NCI-H345 treated with DMSO at 0.1 percent for 48 hours (cell line): Measurements from ENCODE around the gene PIP5K1C.

Source experiments
- DNase-seq: peaks from one replicate; lab custom pipeline; 2025; ENCODE audit not compliant: unreplicated experiment; lab: John Stamatoyannopoulos, UW

Gene PIP5K1C

DNA sequence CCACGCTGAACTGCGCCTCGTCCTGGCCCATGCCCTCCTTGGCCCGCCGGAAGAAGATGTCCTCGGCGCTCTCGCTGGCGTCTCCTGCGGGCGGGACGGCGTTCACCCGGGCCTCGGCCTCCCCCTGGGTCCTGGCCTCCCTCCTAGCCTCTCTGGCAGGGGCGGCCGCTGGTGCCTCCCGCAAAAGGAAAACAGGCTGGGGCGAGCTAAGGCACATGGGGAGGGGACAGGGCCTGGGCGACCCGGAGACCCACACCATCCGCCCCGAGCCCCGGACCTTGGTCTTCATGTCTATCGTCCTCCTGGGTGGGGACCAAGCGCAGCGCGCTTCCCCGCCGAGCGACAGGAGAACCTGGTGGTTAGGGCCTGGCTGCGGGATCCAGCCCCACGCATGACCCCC lies 87.9 kb downstream of the PIP5K1C start:
- DNase-seq, result no peak

DNA sequence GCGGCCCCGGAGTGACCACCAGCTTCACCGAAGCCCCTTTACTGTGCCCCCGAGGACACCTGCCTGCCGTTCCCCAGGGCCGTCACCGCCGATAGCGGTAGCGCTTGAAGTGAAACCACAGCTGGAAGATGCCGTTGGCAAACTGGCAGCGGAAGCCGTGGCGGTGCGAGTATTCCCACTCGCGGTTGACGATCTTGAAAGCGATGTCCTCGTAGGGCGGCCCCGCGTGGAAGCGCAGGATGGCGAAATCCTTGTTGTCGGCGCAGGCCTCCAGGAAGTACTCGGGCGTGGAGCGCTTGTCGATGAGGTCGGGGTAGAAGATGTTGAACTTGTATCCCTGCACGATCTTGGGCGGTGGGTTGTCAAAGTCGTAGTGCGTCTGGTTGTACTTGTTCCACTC lies 88.4 kb downstream of the PIP5K1C start:
- DNase-seq, result no peak

DNA sequence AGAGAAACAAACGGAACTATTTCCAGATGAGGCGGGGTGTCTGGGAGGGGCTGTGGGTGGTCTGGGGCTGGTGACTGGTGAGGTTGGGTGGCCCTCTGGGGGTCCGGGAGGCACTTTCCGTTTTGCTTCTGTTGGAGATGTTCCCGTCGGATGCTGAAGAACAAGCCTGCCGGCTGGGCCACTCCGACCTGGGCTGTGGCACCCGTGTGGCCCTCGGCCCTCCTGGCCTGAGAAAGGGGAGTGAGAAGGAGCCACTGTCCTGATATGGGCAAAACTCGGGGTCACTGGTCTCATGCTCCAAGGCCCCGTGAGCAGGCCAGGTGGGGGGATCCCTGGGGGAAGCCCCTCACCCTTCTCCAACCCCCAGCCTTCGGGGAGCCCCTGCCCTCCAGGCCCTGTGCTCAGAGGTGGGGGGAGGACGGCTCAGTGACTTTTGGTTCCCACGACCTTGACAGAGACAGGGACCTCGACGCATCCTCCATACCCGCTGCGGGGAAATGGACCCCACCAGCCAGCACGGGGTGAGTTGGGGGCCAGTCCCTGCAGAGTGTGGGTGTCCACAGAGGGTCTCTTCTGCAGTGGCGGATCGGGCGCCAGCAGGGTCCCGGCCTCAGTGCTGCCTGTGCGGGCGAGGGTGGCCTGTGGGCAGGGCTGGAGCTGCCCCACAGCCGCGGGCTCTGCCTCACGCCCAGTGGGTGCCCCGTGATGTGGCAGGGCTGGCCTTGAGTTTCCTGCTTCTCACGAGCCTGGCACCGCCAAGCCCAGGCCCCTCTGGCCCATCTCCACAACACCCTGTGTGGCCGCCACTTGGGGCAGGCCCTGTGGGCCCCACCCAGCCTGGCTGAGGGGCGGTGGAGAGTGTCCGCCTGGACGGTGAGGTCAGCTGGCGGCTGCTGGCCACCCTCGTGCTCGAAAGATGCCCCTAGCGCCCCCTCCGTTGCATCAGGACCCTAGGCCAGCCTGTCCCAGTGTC lies 89.2 kb downstream of the PIP5K1C start:
- DNase-seq, result no peak

DNA sequence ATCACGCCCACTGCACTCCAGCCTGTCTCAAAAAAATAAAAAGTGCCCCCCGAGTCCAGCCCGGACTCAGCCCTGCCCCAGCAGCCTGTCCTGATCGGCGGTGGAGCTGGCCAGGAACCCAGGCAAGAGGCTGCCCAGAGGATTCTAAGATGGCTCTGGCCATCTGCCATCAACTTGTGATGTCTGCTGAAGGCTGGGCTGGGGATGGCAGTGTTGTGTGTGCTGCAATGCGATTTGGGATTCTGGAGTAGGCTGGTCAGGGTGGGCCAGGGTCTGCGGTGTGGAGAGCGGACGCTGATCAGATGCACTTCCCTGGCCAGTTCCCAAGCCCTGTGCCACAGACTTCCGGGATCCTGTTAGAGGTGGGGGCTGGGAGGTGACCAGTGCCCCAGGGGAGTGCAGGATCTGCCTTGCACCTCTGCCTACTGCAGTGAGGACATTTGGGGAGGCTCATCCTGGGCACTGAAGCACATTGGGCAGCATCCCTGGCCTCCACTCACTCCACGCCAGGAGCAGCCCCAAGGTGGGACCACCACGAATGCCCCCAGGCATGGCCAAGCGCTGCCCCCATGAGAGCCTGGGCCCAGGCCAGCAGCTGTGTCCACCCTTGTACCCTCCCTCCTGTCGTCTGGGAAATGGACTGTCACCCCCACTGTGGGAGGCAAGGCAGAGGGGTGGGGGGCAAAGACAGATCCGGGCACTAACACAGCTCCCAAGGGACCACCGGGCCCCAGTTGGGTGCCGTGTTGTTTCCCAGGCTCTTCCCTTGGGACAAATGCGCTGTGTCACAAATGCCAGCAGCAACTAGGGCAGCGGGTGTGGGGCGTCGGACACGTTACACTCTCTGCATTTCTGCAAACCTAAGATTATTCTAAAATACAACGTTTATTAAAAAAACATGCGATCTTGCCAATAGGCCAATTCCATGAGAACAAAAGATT lies 90.2 kb downstream of the PIP5K1C start:
- no peak for DNase-seq

DNA sequence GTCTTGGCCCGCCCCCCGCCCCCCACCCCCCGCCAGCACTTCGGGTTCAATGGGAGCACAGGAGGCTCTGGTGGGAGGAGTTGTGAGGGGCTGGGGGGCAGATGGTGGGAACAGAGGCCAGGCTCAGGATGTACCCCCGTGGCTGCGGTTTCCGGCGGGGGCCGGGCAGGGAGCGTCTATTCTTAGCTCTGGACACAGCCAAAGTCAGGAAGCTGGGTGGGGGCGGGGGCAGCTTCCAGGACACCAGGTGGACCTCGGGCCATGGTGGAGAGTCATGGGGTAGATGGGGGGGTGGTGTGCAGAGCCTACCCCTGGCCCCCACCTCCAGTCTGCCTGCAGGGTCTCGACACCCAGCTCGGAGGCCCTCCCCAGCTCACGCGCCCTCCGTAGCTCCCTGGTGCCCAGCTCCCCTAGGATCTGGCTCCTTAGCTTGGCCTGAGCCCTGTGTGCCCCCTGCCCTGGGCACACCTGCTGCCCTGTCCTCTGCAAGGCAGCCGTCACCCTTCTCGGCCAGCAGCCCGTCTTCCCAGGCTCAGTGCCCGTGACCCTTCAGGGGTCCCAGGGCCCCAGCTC lies 91.4 kb downstream of the PIP5K1C start:
- DNase-seq, result no peak

DNA sequence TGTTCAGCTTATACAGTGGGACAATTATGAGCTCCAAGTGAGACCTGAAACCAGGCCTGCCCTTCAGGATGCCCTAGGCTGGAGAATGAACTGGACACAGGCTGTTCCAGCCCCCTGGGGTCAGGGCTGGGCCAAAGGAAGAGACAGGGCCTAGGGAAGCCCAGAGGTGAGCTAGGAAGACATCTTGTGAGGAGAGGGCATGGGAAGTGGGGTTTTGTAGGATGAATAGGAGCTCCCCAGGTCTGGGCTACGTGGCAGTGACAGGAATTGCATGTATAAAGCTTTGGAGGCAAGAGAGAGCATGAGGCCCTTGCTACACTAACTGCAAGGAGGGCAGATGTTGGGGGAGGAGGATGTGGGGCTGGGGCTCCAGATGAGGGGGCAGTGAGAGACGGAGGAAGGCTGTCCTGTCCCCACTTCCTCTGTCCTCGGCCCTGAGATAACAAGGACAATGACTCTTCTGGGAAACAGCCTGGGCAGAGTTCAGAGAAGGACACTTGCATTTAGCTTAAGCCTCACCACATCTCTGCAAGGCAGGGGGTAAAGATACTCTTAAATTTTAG lies 92.1 kb downstream of the PIP5K1C start:
- DNase-seq, result no peak

DNA sequence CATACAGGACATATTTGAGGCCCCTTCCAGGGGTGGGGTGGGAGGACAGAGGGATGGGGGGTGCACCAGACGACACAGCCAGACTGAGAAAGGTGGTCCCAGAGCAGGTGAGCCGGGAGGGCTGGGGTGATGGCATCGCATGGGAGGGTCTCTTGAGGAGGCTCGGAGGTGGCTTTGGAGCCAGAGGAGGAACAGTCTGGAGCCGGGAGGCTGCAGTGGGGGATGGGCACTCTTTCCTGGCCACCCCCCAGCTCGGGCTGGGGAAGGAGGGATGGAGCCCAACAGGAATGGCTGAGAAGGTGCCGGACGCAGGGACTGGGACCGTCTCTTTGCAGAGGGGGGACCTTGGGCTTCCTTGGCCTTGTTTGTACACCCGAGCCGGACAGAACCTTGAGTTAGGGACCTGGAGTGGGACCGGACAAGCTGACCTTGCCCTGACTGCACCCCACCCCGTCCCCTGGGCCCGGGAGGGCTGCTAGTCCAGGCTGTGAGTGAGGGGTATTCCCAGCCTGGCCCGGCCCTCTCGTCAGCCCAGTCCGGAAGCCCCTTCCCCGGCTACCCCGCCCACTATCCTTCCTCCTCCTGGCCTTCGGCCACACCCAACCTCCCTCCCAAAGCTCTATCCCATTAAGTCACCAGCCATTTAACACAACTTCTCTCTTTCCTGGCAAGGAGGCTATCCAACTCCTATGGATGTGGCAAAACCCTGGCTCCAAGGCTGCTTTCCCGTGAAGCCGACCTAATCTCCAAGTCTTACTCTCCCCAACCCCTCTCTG lies 92.8 kb downstream of the PIP5K1C start:
- DNase-seq, result no peak

DNA sequence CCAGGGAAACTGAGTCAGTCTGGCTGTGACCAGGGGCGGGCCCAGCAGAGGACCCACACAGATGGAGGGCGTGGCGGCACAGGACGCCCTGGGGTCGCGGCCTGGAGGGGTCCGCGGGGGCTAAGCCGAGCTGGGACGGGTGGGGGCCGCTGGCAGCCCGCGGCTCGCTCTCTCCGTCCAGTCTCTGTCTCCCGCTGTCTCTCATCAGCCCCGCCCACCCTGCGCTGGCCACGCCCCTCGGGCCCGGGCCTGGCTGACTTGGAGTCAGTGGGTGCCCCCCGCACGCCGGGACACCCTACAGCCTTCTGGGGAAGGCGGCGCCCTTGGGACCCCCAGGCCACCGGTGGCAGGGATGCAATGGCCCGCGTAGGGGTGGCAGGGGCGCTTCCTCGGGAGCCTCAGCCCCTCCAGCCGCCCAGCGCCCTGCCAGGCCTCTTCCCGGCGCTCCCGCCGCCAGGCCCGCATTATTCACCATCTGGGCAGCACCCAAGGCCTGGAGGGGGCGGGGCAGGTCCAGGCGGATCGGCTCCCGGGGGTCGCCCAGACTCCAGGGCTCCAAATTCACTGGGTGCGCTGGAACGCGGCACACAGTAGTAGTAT lies 93.5 kb downstream of the PIP5K1C start, which contains the start of gene TBXA2R:
TBXA2R (minus strand) TSS at position 186 of the 600 bp plus-strand sequence. CDS start 6,241 bp downstream, outside the sequence.
- DNase-seq, result no peak

DNA sequence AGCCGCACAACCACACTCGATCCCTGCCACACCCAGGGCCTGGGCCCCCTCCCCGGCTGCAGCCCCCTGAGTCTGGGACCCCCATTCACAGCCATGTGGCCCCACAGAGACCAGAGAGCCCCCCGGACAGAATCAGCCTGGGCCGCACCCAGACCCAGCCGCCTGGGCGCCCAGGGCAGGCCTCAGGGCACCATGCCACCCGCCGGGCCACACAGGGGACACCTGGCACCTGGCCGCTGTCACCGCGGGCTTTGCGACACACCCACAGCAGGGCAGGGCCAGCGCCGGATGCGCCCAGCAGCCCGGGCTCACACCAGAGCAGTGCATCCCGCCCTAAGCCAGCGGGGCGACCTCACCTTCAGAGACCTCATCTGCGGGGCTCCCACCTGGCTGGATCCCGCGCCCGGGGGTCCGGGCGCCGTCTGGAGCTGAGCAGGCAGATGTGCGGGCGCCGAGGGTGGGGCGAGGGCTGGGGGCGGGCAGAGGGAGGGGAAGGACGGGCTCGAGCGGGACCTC lies 94.0 kb downstream of the PIP5K1C start:
- peak; percentile 40 for DNase-seq

DNA sequence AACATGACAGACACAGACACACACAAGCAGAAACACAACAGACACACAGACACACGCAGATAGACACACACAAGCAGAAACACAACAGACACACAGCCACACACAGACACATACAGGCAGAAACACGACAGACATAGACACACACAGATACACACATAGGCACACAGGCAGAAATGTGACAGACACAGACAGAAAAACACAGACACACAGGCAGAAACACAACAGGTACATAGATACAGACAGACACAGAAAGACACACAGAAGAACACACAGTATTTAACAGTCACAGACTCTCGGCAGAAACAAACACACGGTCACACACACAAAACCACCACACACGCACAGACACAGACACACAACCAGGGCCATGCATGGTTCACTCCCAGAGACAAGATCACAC lies 94.5 kb downstream of the PIP5K1C start:
- no peak for DNase-seq

DNA sequence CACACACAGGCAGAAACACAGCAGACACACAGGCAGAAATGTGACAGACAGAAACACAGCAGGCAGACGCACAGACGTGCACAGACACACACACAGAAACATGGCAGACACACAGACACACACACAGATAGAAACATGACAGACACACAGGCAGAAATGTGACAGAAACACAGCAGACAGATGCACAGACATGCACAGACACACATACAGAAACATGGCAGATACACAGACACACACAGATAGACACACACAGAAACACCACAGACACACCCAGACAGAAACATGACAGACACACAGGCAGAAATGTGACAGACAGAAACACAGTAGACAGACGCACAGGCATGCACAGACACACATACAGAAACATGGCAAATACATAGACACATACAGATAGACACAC lies 94.9 kb downstream of the PIP5K1C start:
- DNase-seq, result no peak

DNA sequence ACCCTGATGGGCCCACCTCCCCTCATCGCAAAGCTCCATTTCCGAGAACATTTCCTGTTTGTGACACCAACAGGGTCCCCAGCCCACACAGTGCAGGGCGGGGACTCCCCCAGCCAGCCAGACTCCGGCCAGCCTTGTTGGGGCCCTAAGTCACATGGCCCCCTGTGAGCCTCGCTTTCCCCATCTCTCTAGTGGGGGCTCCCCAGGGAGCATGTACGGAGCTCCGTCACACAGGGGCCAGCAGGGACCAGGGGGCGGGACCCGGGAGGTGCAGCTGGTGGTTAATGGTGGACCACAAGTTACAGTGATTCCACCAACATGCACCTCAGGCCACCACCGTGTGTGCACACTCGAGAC lies 95.3 kb downstream of the PIP5K1C start:
- DNase-seq, result no peak

DNA sequence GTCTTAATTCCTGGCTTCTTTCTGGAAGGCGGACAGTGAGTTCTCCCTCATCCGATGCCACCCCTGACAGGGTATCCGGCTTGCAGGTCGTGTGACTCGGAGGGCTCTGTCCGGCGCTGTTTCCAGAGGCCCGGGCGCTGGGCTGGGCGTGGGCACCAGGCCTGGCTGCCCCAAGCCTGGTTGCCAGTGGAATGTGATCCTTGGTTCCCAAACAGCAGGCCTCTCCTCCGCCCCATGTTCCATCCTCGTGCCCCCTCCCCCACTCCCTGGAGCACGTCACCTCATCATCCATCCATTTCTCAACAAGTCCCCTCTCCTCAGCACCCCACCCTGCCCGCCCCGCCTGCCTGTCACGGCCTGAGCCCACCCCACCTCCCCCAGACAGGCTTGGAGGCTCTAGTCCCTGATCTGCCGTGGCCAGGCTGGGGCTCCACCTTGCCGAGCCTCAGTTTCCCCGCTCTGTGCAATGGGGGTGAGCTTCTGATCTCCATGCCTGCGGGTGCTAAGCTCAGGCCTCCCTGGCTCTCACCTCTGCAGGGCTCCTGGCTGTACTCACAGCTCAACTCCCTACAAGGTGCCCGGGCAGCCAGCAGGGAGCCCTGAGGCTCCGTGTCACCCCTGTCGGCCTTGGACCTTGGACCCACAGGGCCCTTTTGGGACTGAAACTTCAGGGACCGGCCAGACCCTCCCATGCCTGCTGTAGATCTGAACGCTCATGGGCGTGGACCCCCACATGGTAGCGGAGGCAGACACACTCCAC lies 95.9 kb downstream of the PIP5K1C start:
- no peak for DNase-seq

DNA sequence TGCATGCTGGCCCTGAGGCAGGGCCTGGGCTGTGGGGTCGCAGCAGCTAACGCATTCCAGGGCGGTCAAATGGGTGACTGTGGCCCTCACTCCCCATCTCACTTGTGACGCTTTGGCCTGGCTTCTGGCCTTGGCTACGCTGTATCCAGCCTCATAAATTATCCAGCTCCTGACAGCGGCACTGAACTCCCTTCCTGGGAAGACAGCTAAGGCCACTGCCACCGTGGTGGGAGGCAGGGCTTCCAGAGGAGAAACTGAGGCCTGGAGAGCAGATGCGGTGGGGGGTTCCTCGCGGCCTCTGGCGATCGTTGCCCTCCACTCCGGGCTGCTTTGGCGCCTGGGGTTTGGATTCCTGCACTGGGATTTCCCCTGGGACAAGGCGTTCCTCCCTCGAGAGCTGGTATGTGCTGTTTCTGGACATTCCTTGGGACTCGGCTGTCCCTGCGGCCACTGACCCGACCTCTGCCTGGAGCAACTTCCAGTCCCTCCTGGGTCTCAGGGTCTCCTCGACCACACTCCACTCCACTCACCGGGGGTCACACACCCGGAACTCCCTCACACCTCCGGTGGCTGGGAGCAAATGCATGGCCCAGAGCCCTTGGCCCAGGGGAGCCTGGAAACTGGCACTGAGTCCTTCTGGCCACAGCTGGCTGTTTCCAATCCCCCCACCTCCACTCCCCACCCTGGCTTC lies 97.0 kb downstream of the PIP5K1C start:
- no peak for DNase-seq

DNA sequence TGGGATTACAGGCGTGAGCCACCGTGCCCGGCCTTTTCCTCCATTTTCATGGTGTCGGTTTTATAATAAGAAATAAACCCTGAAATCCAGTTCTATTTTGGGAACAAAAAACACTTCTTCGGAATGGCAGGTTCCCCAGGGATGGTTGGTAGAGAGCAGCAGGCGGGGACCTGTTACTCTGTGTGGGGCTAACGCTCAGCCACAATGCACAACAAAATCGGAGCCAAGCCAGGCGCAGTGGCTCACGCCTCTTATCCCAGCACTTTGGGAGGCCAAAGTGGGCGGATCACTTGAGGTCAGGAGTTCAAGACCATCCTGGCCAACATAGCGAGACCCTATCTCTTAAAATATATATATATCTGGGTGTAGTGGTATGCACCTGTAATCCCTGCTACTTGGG lies 99.2 kb downstream of the PIP5K1C start:
- DNase-seq, result no peak

DNA sequence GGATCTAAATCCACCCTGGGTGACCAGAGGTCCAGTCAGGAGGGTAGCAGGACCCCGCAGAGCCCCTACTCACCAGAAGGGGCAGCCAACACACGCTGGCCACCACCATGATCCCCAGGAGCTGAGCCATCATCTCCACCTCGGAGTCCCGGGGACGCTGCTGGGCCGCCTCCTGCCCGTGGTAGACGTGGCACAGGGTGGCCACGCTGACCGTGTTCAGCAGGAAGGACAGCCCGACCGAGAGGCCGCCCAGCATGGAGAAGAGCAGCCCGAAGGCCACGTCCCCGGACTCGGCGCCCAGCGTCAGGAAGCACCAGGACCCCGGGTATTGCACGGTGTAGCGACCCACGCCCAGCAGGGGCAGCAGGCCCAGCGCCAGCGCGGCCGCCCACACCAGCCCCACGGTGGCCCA lies 100.5 kb downstream of the PIP5K1C start:
- no peak for DNase-seq

DNA sequence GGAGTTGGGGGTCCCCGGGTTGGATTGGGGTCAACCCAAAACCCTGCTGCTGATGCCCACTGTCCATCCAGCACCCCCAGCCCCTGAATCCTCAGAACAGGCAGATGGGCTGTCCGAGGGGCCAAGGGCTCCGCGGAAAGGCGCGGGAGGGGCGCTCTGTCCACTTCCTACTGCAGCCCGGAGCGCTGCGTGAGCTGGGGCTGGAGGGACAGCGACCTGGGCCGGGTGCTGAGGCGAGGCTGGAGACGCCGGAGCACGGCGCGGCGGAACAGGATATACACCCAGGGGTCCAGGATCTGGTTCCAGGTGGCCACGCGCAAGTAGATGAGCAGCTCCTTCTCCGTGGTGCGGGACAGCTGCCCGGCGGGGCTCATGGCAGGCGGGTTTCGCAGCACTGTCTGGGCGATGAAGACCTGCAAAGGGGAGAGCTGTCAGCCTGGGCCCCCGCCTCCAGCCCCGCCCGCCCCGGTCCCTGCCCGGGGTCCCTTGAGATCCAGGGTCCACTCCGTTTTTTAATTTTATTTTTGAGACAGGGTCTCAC lies 104.7 kb downstream of the PIP5K1C start:
- no peak for DNase-seq

DNA sequence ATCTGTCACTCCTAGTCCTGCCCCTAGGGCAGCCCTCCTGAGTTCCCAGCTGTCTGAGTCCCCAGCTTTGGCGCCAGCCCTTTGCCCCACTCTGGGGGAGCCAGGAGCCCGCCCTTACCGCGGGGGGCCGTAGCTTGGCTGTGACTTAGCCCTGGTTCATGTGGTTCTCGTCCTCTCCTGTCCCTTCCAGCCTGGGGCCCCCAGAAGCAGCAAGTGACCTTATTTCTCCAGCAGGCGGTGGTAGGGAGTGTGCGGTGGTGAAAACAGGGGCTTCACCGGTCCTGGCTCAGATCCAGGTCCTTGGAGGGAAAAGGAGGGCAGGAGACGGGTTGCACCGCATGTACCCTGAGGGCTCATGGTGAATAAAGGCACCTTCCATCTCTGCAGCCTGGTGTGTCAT lies 107.1 kb downstream of the PIP5K1C start:
- DNase-seq, result no peak
